K562 (cell line): ENCODE results near the gene KAT6B. TPM values are rescaled to one million over a fixed set of nuclear protein-coding genes. Genes with fewer than 3 reads are reported as not detected.

ENCODE experiments used
- ATAC-seq: fragments of 200-7000 bp; cut with Tn5 transposase; 3 replicates; pipeline ENCODE4 v1.9.1; 2020; ENCODE audit warnings: moderate library complexity
- BruUV-seq: library from RNA; stranded (reverse); fragments of 400-500 nt; replicated peaks from 2 replicates; lab custom pipeline; 2021; lab: Mats Ljungman, UMichigan
- CTCF ChIA-PET: fragments of 300-600 bp; formaldehyde crosslinking; extraction: SDS; loops from one replicate; lab custom pipeline; 2021; ENCODE audit warnings: low intra/inter-chr PET ratio; lab: Yijun Ruan, JAX
- POLR2A ChIA-PET: fragments of 300-600, 350-650 bp; sonication (Branson Sonifier 250); formaldehyde crosslinking; extraction: SDS; loops from one replicate; lab custom pipeline; 2021; ENCODE audit warnings: antibody characterized with exemption, inconsistent platforms; lab: Yijun Ruan, JAX
- DNase-seq, 4 experiments: peaks; one replicate each; pipeline versions ENCODE4 v3.0.0 to v3.0.0-alpha.2; 2011 to 2018; ENCODE audit warnings: low spot score in 3 of 4, mixed read lengths in 3 of 4; ENCODE audit errors: extremely low read depth in 1 of 4
- FAIRE-seq: peaks from 2 replicates; lab custom pipeline; 2011; peaks lifted over from hg19 to GRCh38; lab: Jason Lieb, UNC
- H2AFZ ChIP-seq: 2 replicates; pipeline ENCODE4 v1.6.0; 2011; ENCODE audit warnings: low read depth, low read length, control low read depth, inconsistent platforms
- H3K27ac ChIP-seq: fragments of 200-600 bp; 3 replicates; pipeline ENCODE4 v1.8.0; 2011; ENCODE audit warnings: low read depth, mild to moderate bottlenecking, control low read depth, inconsistent platforms, low read length, moderate library complexity, mixed read lengths; ENCODE audit errors: extremely low read depth
- H3K27me3 ChIP-seq, 2 experiments: fragments of 300-600 bp in 1 of 2; 2 replicates in 1 of 2; 3 replicates in 1 of 2; pipeline versions ENCODE4 v1.6.0 to v1.8.0; 2011; ENCODE audit warnings: inconsistent platforms in 2 of 2, low read length in 2 of 2, mild to moderate bottlenecking in 1 of 2, mixed read lengths in 1 of 2, moderate library complexity in 1 of 2; ENCODE audit not compliant: control insufficient read depth in 2 of 2, insufficient read depth in 2 of 2
- H3K36me3 ChIP-seq: fragments of 300-600 bp; 3 replicates; pipeline ENCODE4 v1.8.0; 2011; ENCODE audit warnings: mild to moderate bottlenecking, low read length, inconsistent platforms; ENCODE audit not compliant: control insufficient read depth, insufficient read depth
- H3K4me1 ChIP-seq, 2 experiments: fragments of 200-600 bp in 1 of 2; replicated peaks in 1 of 2; 2 replicates in 1 of 2; 3 replicates in 1 of 2; pipeline versions ENCODE4 v1.5.1 to v1.8.0; 2011; ENCODE audit warnings: inconsistent platforms in 2 of 2, low read length in 2 of 2, mild to moderate bottlenecking in 1 of 2, mixed read lengths in 1 of 2, moderate library complexity in 1 of 2; ENCODE audit not compliant: control insufficient read depth in 2 of 2, insufficient read depth in 2 of 2
- H3K4me2 ChIP-seq: 2 replicates; pipeline ENCODE4 v1.6.1; 2011; ENCODE audit warnings: low read length, control low read depth, inconsistent platforms, mixed read lengths; ENCODE audit not compliant: insufficient read depth
- H3K4me3 ChIP-seq: fragments of 200-600 bp; sonication (generic), shearing (Covaris generic); 2 replicates; pipeline ENCODE4 v1.5.1; 2016; ENCODE audit warnings: control low read depth, inconsistent platforms
- H3K79me2 ChIP-seq: fragments of 200-600 bp; 3 replicates; pipeline ENCODE4 v1.8.0; 2011; ENCODE audit warnings: low read length, inconsistent platforms; ENCODE audit not compliant: control insufficient read depth, insufficient read depth
- H3K9ac ChIP-seq, 2 experiments: 2 replicates each; pipeline versions ENCODE4 v1.6.0 to v1.6.1; 2011; ENCODE audit warnings: low read depth in 2 of 2, low read length in 2 of 2, control low read depth in 1 of 2, inconsistent platforms in 1 of 2, mild to moderate bottlenecking in 1 of 2, mixed read lengths in 1 of 2; ENCODE audit not compliant: insufficient read depth in 1 of 2
- H3K9me1 ChIP-seq: one replicate; pipeline ENCODE4 v1.6.0; 2011; ENCODE audit warnings: inconsistent platforms, mild to moderate bottlenecking, low read length, moderate library complexity; ENCODE audit not compliant: control insufficient read depth, insufficient read depth
- H3K9me3 ChIP-seq: replicated peaks from 2 replicates; pipeline ENCODE4 v1.5.1; 2011; ENCODE audit warnings: low read depth, low read length, inconsistent platforms; ENCODE audit not compliant: control insufficient read depth, insufficient read depth
- H4K20me1 ChIP-seq: replicated peaks from 2 replicates; pipeline ENCODE4 v1.6.1; 2011; ENCODE audit warnings: low read length, inconsistent platforms, mixed read lengths; ENCODE audit not compliant: control insufficient read depth, insufficient read depth
- CBFA2T2 ChIP-seq: fragments of 450-650 bp; conservative IDR thresholded peaks from 2 replicates; pipeline ENCODE4 v1.6.1; 2017; ENCODE audit warnings: mild to moderate bottlenecking
- ESRRA ChIP-seq: fragments of 450-650 bp; IDR thresholded peaks from 2 replicates; pipeline ENCODE4 v1.6.1; 2014; ENCODE audit warnings: low read depth, mild to moderate bottlenecking, moderate library complexity, borderline replicate concordance
- HSF4 ChIP-seq: fragments of 250-450 bp; sonication (Bioruptor Pico); IDR thresholded peaks from 2 replicates; pipeline ENCODE4 v2.1.2; 2022; ENCODE audit warnings: mild to moderate bottlenecking, moderate library complexity, borderline replicate concordance
- SMARCA4 ChIP-seq: fragments of 450-650 bp; IDR thresholded peaks from 2 replicates; pipeline ENCODE4 v1.6.1; 2016
- TBL1XR1 ChIP-seq, 2 experiments: IDR thresholded peaks; 2 replicates each; pipeline ENCODE4 v1.6.1; 2012; ENCODE audit warnings: improper control_type of control experiment in 2 of 2, low read length in 2 of 2, mild to moderate bottlenecking in 1 of 2
- ZNF134 ChIP-seq: fragments of 250-450 bp; sonication (Bioruptor Pico); conservative IDR thresholded peaks from 2 replicates; pipeline ENCODE4 v1.4.0; 2020
- ZNF518B ChIP-seq: fragments of 250-450 bp; sonication (Bioruptor Pico); IDR thresholded peaks from 2 replicates; pipeline ENCODE4 v1.5.0; 2021; ENCODE audit warnings: mild to moderate bottlenecking, moderate library complexity
- ZNF583 ChIP-seq: fragments of 250-450 bp; sonication (Bioruptor Pico); IDR thresholded peaks from 2 replicates; pipeline ENCODE4 v1.4.0; 2020
- ZNF589 ChIP-seq: fragments of 200-800 bp; sonication (Bioruptor generic); IDR thresholded peaks from 2 replicates; pipeline ENCODE4 v1.6.1; 2016; ENCODE audit warnings: low read depth, missing genetic modification characterization, missing compliant biosample characterization
- ZNF696 ChIP-seq: fragments of 250-450 bp; sonication (Bioruptor Pico); conservative IDR thresholded peaks from 2 replicates; pipeline ENCODE4 v1.4.0; 2020; ENCODE audit warnings: mild to moderate bottlenecking, moderate library complexity
- ZNF778 ChIP-seq: fragments of 450-650 bp; formaldehyde crosslinking; IDR thresholded peaks from 2 replicates; pipeline ENCODE4 v1.4.0; 2020; ENCODE audit warnings: mild to moderate bottlenecking, moderate library complexity
- WGBS: fragments of 100-300 bp; shearing (Covaris generic); methylation state at CpG from one replicate; pipeline ENCODE4 v1.1.6; 2016; ENCODE audit warnings: low coverage, mixed read lengths; ENCODE audit not compliant: insufficient coverage; ENCODE audit errors: missing lambda C conversion rate; 5-methylcytosine and 5-hydroxymethylcytosine counted together
- in situ Hi-C: fragments of 300-500 bp; cut with MboI; formaldehyde crosslinking; loops from 4 replicates; pipeline ENCODE4 v1.15.0; 2018; ENCODE audit warnings: inconsistent platforms, mixed read lengths
- intact Hi-C: fragments of 100-400 bp; cut with micrococcal nuclease; formaldehyde crosslinking; loops from 2 replicates; pipeline ENCODE4 v1.14.2; 2022
- polyA plus RNA-seq, 8 experiments: library from polyadenylated mRNA; depleted of rRNA in 4 of 8; stranded (reverse) in 5 of 8; unstranded in 3 of 8; fragments of >200 nt; fragmentation: Nextera tagmentation in 2 of 8; fragmentation: Illumina TruSeq in 1 of 8; extraction: Ambion mirVana in 2 of 8; extraction: Trizol in 1 of 8; gene quantifications; 2 replicates each; pipeline versions ENCODE4 v1.2.1 to v1.2.3, GENCODE V29; 2011 to 2014; ENCODE audit warnings: inconsistent platforms in 1 of 8, missing spikeins in 1 of 8
- total RNA-seq, 7 experiments: library from RNA; depleted of rRNA in 6 of 7; stranded (reverse); fragments of >200 nt in 6 of 7; fragmentation: Illumina TruSeq in 2 of 7; extraction: Trizol in 2 of 7; gene quantifications; 2 replicates each; pipeline versions ENCODE4 v1.2.1 to v1.2.3, GENCODE V29; 2011 to 2021; ENCODE audit warnings: low replicate concordance in 1 of 7
- TF ChIP-seq, protein P1 (sequence below): fragments of 200-800 bp; sonication (Bioruptor generic); IDR thresholded peaks from 2 replicates; pipeline ENCODE4 v1.6.1; 2017; ENCODE audit warnings: missing genetic modification characterization, missing compliant biosample characterization
- TF ChIP-seq, protein P2 (sequence below), 2 experiments: fragments of 450-650 bp in 1 of 2; sonication (generic) in 1 of 2; formaldehyde crosslinking in 1 of 2; IDR thresholded peaks in 1 of 2; conservative IDR thresholded peaks in 1 of 2; 2 replicates each; pipeline versions ENCODE4 v1.6.1 to v1.8.1; 2016 to 2023; ENCODE audit warnings: mild to moderate bottlenecking in 2 of 2, moderate library complexity in 2 of 2, inconsistent platforms in 1 of 2, missing genetic modification reagents in 1 of 2
- TF ChIP-seq, protein P3 (sequence below): fragments of 450-650 bp; formaldehyde crosslinking; conservative IDR thresholded peaks from 2 replicates; pipeline ENCODE4 v1.4.0; 2022; ENCODE audit warnings: mild to moderate bottlenecking, missing genetic modification characterization

KAT6B gene
- total and polyA plus RNA-seq, 9 of the 15 experiments (the other 6 are each of a cell fraction or from before 2014, with no cell fraction given), result 1.4 to 9.2 (median 6.8) TPM

- TF ChIP-seq, protein P1, sequence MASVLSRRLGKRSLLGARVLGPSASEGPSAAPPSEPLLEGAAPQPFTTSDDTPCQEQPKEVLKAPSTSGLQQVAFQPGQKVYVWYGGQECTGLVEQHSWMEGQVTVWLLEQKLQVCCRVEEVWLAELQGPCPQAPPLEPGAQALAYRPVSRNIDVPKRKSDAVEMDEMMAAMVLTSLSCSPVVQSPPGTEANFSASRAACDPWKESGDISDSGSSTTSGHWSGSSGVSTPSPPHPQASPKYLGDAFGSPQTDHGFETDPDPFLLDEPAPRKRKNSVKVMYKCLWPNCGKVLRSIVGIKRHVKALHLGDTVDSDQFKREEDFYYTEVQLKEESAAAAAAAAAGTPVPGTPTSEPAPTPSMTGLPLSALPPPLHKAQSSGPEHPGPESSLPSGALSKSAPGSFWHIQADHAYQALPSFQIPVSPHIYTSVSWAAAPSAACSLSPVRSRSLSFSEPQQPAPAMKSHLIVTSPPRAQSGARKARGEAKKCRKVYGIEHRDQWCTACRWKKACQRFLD, result no peak
- peak; percentile 44; the same call in 1 of the 2 replicates for TF ChIP-seq SMARCA4
Measured at GRCh38 chr10:74921744-74922143, 95.3 kb downstream of the KAT6B start (continued).

DNA sequence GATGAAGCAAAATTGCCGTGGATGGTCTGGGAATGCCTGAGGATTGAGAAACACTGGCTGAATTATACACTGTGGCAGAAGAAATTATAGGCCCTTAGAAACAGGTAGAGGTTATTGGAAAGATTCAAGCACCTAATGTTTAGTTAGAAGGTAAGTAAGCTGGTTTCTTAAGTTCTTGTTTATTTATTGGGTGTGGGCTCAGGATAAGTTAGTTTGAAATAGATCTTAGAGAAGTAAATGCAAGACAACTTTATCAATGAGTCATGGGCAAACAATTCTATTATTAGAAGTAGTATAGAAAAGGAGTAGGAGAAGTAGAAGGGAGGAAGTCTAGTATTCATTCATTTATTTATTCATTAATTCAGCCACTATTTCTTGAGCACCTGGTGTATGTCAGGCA, 96.5 kb downstream of the KAT6B start:
- in situ Hi-C loops (no loop called here), intact Hi-C loops (no loop called here)
- WGBS, result 82% methylated on average over 1 of the region's 1 CpG
- Histone ChIP-seq H3K9me1 (no peaks in the 10 kb centered on the region), H3K36me3 (no peaks in the 10 kb centered on the region), H3K9ac (no peak overlapping the region), H3K4me3 (no peak overlapping the region), H4K20me1 (no peaks in the 10 kb centered on the region), H3K4me1 (peaks cover 9 to 14% of the 10 kb centered on the region in 2 experiments; a peak in 3 of 5 replicates), H3K27ac (no peak overlapping the region), H3K27me3 (no peaks in the 10 kb centered on the region), H2AFZ (no peak overlapping the region), H3K4me2 (no peak overlapping the region), H3K79me2 (no peaks in the 10 kb centered on the region), H3K9me3 (no peaks in the 10 kb centered on the region)
- ChIA-PET POLR2A (no interaction called here), CTCF (no interaction called here)
- BruUV-seq, result no TSS peak
- FAIRE-seq, result no peak
- DNase-seq, result no peak
- no peak for TF ChIP-seq ZNF518B (CRISPR knock-in tag)
- no peak for TF ChIP-seq ZNF134 (CRISPR knock-in tag)
- TF ChIP-seq HSF4 (CRISPR knock-in tag), result no peak
- TF ChIP-seq, protein P2, sequence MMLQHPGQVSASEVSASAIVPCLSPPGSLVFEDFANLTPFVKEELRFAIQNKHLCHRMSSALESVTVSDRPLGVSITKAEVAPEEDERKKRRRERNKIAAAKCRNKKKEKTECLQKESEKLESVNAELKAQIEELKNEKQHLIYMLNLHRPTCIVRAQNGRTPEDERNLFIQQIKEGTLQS (IDR thresholded peaks at IDR 0.05), result no peak
- TF ChIP-seq, protein P2 (CRISPR knock-in tag; conservative IDR thresholded peaks at IDR 0.05), result no peak
- TF ChIP-seq TBL1XR1 (IDR thresholded peaks at IDR 0.05; ENCODE audit: low read length in 2 of 2), result no peak
- no peak for TF ChIP-seq ZNF589
- no peak for TF ChIP-seq ESRRA
- no peak for TF ChIP-seq ZNF778 (CRISPR knock-in tag)
- TF ChIP-seq CBFA2T2, result no peak
- no peak for TF ChIP-seq ZNF583 (CRISPR knock-in tag)
- TF ChIP-seq, protein P3, sequence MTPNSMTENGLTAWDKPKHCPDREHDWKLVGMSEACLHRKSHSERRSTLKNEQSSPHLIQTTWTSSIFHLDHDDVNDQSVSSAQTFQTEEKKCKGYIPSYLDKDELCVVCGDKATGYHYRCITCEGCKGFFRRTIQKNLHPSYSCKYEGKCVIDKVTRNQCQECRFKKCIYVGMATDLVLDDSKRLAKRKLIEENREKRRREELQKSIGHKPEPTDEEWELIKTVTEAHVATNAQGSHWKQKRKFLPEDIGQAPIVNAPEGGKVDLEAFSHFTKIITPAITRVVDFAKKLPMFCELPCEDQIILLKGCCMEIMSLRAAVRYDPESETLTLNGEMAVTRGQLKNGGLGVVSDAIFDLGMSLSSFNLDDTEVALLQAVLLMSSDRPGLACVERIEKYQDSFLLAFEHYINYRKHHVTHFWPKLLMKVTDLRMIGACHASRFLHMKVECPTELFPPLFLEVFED, result no peak
- no peak for TF ChIP-seq ZNF696
- ATAC-seq, result no peak
